ENCODE data around the gene CEP72.
A peak's percentile ranks its signal among the peaks of the same experiment; 100 is the strongest.

Gene CEP72

GRCh38 chr5:568809-569208, 43.3 kb upstream of the CEP72 start:
- Histone ChIP-seq H3K9me3 (no peaks in the 10 kb centered on the region), H3K4me3 (ENCODE audit: low read depth, low read length) (no peak overlapping the region), H3K36me3 (no peaks in the 10 kb centered on the region), H3K4me1 (no peaks in the 10 kb centered on the region), H3K27me3 (peaks cover 16% of the 10 kb centered on the region)
- peak; percentile 3 for DNase-seq
- no peak for TF ChIP-seq CTCF (IDR thresholded peaks at IDR 0.05; ENCODE audit: low read depth, low read length)

GRCh38 chr5:569358-569867, 42.7 kb upstream of the CEP72 start:
- Histone ChIP-seq H3K4me3 (ENCODE audit: low read depth, low read length) (no peak overlapping the region), H3K27me3 (peaks cover 16% of the 10 kb centered on the region), H3K9me3 (no peaks in the 10 kb centered on the region), H3K4me1 (no peaks in the 10 kb centered on the region), H3K36me3 (no peaks in the 10 kb centered on the region)
- DNase-seq = peak; percentile 6
- TF ChIP-seq CTCF (IDR thresholded peaks at IDR 0.05; ENCODE audit: low read depth, low read length) = no peak

GRCh38 chr5:569868-570361, 42.2 kb upstream of the CEP72 start:
- H3K36me3 ChIP-seq = no peaks in the 10 kb centered on the region
- H3K4me1 ChIP-seq = no peaks in the 10 kb centered on the region
- TF ChIP-seq CTCF (IDR thresholded peaks at IDR 0.05; ENCODE audit: low read depth, low read length) = no peak
- no peak overlapping the region for H3K4me3 ChIP-seq (ENCODE audit: low read depth, low read length)
- H3K9me3 ChIP-seq = no peaks in the 10 kb centered on the region
- H3K27me3 ChIP-seq = peaks cover 16% of the 10 kb centered on the region
- peak; percentile 3 for DNase-seq

GRCh38 chr5:570446-570845, 41.7 kb upstream of the CEP72 start:
- H3K4me1 ChIP-seq = no peaks in the 10 kb centered on the region
- DNase-seq = no peak
- H3K4me3 ChIP-seq (ENCODE audit: low read depth, low read length) = no peak overlapping the region
- no peaks in the 10 kb centered on the region for H3K36me3 ChIP-seq
- TF ChIP-seq CTCF (IDR thresholded peaks at IDR 0.05; ENCODE audit: low read depth, low read length) = no peak
- H3K27me3 ChIP-seq = peaks cover 16% of the 10 kb centered on the region
- H3K9me3 ChIP-seq = no peaks in the 10 kb centered on the region

GRCh38 chr5:570886-571285, 41.3 kb upstream of the CEP72 start:
- DNase-seq = peak; percentile 3
- H3K4me3 ChIP-seq (ENCODE audit: low read depth, low read length) = no peak overlapping the region
- no peaks in the 10 kb centered on the region for H3K36me3 ChIP-seq
- no peak for TF ChIP-seq CTCF (IDR thresholded peaks at IDR 0.05; ENCODE audit: low read depth, low read length)
- H3K4me1 ChIP-seq = no peaks in the 10 kb centered on the region
- H3K27me3 ChIP-seq = peaks cover 16% of the 10 kb centered on the region
- H3K9me3 ChIP-seq = no peaks in the 10 kb centered on the region

- Histone ChIP-seq H3K4me3 (ENCODE audit: low read depth, low read length) (no peak overlapping the region), H3K9me3 (no peaks in the 10 kb centered on the region), H3K4me1 (no peaks in the 10 kb centered on the region), H3K27me3 (peaks cover 12% of the 10 kb centered on the region), H3K36me3 (no peaks in the 10 kb centered on the region)
- no peak for TF ChIP-seq CTCF (IDR thresholded peaks at IDR 0.05; ENCODE audit: low read depth, low read length)
- no peak for DNase-seq
Measured at GRCh38 chr5:571791-572190, 40.3 kb upstream of the CEP72 start.

All from BE2C (cell line).